ENCODE data around the gene SLC6A20. TPM values are rescaled to one million over a fixed set of nuclear protein-coding genes. Genes with fewer than 3 reads are reported as not detected.

SLC6A20 gene
- total RNA-seq, 1 experiment from 2014 or later: 0.09 TPM

GRCh38 chr3:45774581-45775521 lies 21.5 kb downstream of the SLC6A20 start:
- Histone ChIP-seq H3K14ac (ENCODE audit: insufficient read depth, low read length) (no peak overlapping the region), H3K79me2 (ENCODE audit: insufficient read depth, low read length) (no peaks in the 10 kb centered on the region), H2BK20ac (ENCODE audit: low read depth, low read length, poor library complexity, severe bottlenecking) (no peak overlapping the region), H3K18ac (ENCODE audit: insufficient read length, low read depth, low read length) (no peak overlapping the region), H3T11ph (ENCODE audit: low read length) (no peak overlapping the region), H3K4ac (ENCODE audit: low read depth, low read length) (no peak overlapping the region), H4K91ac (ENCODE audit: insufficient read length, low read depth, low read length) (no peak overlapping the region), H3K56ac (ENCODE audit: insufficient read length, low read depth, low read length) (no peak overlapping the region), H2BK12ac (ENCODE audit: insufficient read length, low read depth, low read length) (no peak overlapping the region), H3K9ac (ENCODE audit: extremely low read depth, insufficient read length, low read length) (no peak overlapping the region), H2AK5ac (ENCODE audit: insufficient read length, low read length) (no peak overlapping the region), H3K27me3 (ENCODE audit: insufficient read depth, low read length) (no peaks in the 10 kb centered on the region), H3K4me2 (ENCODE audit: insufficient read depth, insufficient read length, low read length) (no peak overlapping the region), H2AFZ (ENCODE audit: low read length) (no peak overlapping the region), H4K20me1 (ENCODE audit: control insufficient read depth, insufficient read depth, insufficient read length) (no peaks in the 10 kb centered on the region), H3K9me3 (ENCODE audit: control insufficient read depth, low read depth, low read length) (no peaks in the 10 kb centered on the region), H4K8ac (replicated peaks; ENCODE audit: insufficient read length, low read depth, low read length) (no peak overlapping the region), H3K23me2 (ENCODE audit: insufficient read length, low read depth, low read length, poor library complexity, severe bottlenecking) (no peaks in the 10 kb centered on the region), H2BK120ac (ENCODE audit: low read depth, low read length, poor library complexity, severe bottlenecking) (no peak overlapping the region), H2BK15ac (ENCODE audit: low read depth, low read length) (no peak overlapping the region), H3K4me1 (ENCODE audit: insufficient read depth, low read length) (no peaks in the 10 kb centered on the region), H3K23ac (ENCODE audit: insufficient read length, low read depth, low read length) (no peak overlapping the region), H4K5ac (ENCODE audit: insufficient read length, low read depth, low read length) (no peak overlapping the region), H2BK5ac (ENCODE audit: insufficient read length, low read length) (no peak overlapping the region), H3K27ac (ENCODE audit: insufficient read length, low read depth, low read length) (no peak overlapping the region), H3K79me1 (ENCODE audit: insufficient read depth, low read depth, low read length, poor library complexity, severe bottlenecking) (no peaks in the 10 kb centered on the region)
- TF ChIP-seq, protein P1, sequence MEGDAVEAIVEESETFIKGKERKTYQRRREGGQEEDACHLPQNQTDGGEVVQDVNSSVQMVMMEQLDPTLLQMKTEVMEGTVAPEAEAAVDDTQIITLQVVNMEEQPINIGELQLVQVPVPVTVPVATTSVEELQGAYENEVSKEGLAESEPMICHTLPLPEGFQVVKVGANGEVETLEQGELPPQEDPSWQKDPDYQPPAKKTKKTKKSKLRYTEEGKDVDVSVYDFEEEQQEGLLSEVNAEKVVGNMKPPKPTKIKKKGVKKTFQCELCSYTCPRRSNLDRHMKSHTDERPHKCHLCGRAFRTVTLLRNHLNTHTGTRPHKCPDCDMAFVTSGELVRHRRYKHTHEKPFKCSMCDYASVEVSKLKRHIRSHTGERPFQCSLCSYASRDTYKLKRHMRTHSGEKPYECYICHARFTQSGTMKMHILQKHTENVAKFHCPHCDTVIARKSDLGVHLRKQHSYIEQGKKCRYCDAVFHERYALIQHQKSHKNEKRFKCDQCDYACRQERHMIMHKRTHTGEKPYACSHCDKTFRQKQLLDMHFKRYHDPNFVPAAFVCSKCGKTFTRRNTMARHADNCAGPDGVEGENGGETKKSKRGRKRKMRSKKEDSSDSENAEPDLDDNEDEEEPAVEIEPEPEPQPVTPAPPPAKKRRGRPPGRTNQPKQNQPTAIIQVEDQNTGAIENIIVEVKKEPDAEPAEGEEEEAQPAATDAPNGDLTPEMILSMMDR (conservative IDR thresholded peaks at IDR 0.05): no peak
- Mint-ChIP-seq H3K36me3 (ENCODE audit: insufficient read depth in 1 of 3, low read depth in 3 of 3) (no peaks in the 10 kb centered on the region; a peak in 1 of 7 replicates), H3K4me3 (no peak overlapping the region), H3K4me1 (peaks cover 17% of the 10 kb centered on the region in 2 experiments), H3K27me3 (ENCODE audit: low read depth) (peaks cover 5% of the 10 kb centered on the region), H3K9me3 (no peaks in the 10 kb centered on the region; a peak in 1 of 5 replicates), H3K27ac (peak overlapping the region in 1 of 3 experiments; percentile 80; a peak in 2 of 7 replicates)
- no peak for DNase-seq
- no CpG with 5 or more reads among the region's 8 CpGs for WGBS (ENCODE audit: extremely low coverage, insufficient read length, low lambda C conversion rate)
